ENCODE results near the gene ZNF664. TPM values are rescaled to one million over a fixed set of nuclear protein-coding genes. Genes with fewer than 3 reads are reported as not detected.

ZNF664 gene
- total and polyA plus RNA-seq, 2 of the 4 experiments (the other 2 are of a cell fraction) = 29.9 to 32.6 TPM

- TF ChIP-seq BHLHE40 (IDR thresholded peaks at IDR 0.05; ENCODE audit: low read depth, low read length) (no peak), NFE2L2 (IDR thresholded peaks at IDR 0.05; ENCODE audit: low read depth, low read length) (no peak)
Measured at GRCh38 chr12:123948796-123949769, 23.9 kb upstream of the ZNF664 start (continued).

GRCh38 chr12:123949770-123950165 lies 23.2 kb upstream of the ZNF664 start:
- Histone ChIP-seq H3K9me1 (ENCODE audit: insufficient read depth, low read length) (peaks cover 13% of the 10 kb centered on the region), H3K18ac (ENCODE audit: low read depth, low read length) (no peak overlapping the region), H3K4me2 (ENCODE audit: low read depth, low read length) (no peak overlapping the region), H3K9ac (ENCODE audit: low read depth, low read length) (no peak overlapping the region), H2BK120ac (ENCODE audit: low read depth, low read length) (no peak overlapping the region), H2BK15ac (ENCODE audit: low read depth, low read length) (no peak overlapping the region), H4K8ac (ENCODE audit: low read depth in 2 of 2, low read length in 2 of 2) (no peak overlapping the region), H3K4ac (ENCODE audit: low read depth, low read length) (no peak overlapping the region), H3K23ac (ENCODE audit: low read depth, low read length) (no peak overlapping the region), H2AK5ac (ENCODE audit: low read depth, low read length) (no peak overlapping the region), H3K9me3 (ENCODE audit: control insufficient read depth, insufficient read depth, low read length) (no peaks in the 10 kb centered on the region), H2BK20ac (ENCODE audit: low read depth, low read length) (no peak overlapping the region), H3K36me3 (ENCODE audit: control insufficient read depth, insufficient read depth, low read length) (peaks cover 11% of the 10 kb centered on the region), H3K4me1 (ENCODE audit: control insufficient read depth, insufficient read depth, low read length) (peaks cover 19% of the 10 kb centered on the region), H3K27me3 (ENCODE audit: control insufficient read depth, insufficient read depth, low read length) (no peaks in the 10 kb centered on the region), H3K27ac (ENCODE audit: insufficient read depth, low read length) (no peak overlapping the region), H4K5ac (ENCODE audit: low read depth, low read length) (no peak overlapping the region), H4K91ac (ENCODE audit: insufficient read depth, low read depth, low read length) (no peak overlapping the region), H3K14ac (replicated peaks; ENCODE audit: low read depth, low read length) (no peak overlapping the region), H3K4me3 (ENCODE audit: insufficient read depth, low read depth, low read length) (no peak overlapping the region), H4K20me1 (ENCODE audit: insufficient read depth, low read length) (peaks cover 7% of the 10 kb centered on the region; the same call in 1 of the 2 replicates), H3K79me1 (ENCODE audit: low read depth in 1 of 2, low read length in 2 of 2) (peaks cover 32 to 75% of the 10 kb centered on the region in 2 experiments), H2AK9ac (replicated peaks; ENCODE audit: low read depth, low read length, poor library complexity) (no peak overlapping the region), H2BK5ac (ENCODE audit: low read depth, low read length, poor library complexity, severe bottlenecking) (no peak overlapping the region), H3K56ac (ENCODE audit: extremely low read depth, insufficient read depth, low read length) (no peak overlapping the region), H2AFZ (replicated peaks; ENCODE audit: low read length, poor library complexity) (no peak overlapping the region)
- BruUV-seq (replicated peaks) = no TSS peak
- ChIA-PET CTCF (no interaction called here), POLR2A (ENCODE audit: unreplicated experiment) (no interaction called here)
- WGBS, 2 experiments (ENCODE audit: extremely low coverage in 2 of 2, insufficient read length in 1 of 2) = 83% methylated on average over 7 of the region's 15 CpGs; no CpG with 5 or more reads in 1 of the 2 experiments
- dilution Hi-C loops (cut with HindIII; ENCODE audit: low sequenced_read_pairs, unreplicated experiment) = no loop called here
- no peak for TF ChIP-seq FOS (IDR thresholded peaks at IDR 0.05; ENCODE audit: low read depth, low read length)
- no peak for TF ChIP-seq RAD21 (IDR thresholded peaks at IDR 0.05; ENCODE audit: low read length)
- in situ Hi-C loops (cut with MboI; ENCODE audit: low sequenced_read_pairs) = no loop called here
- no peak for ATAC-seq (ENCODE audit: low read depth)
- no peak for DNase-seq
- intact Hi-C loops (cut with micrococcal nuclease) = no loop called here

Data from IMR-90 (cell line).